WTC11 (cell line): Measurements from ENCODE around the gene ZBED5. TPM values are rescaled to one million over a fixed set of nuclear protein-coding genes. Genes with fewer than 3 reads are reported as not detected.

Experiments used
- ATAC-seq: fragments of 200-7000 bp; cut with Tn5 transposase; 2 replicates; pipeline ENCODE4 v1.10.0; 2021; ENCODE audit warnings: mild to moderate bottlenecking, moderate library complexity
- CTCF ChIA-PET: fragments of 300-600 bp; sonication (Branson Sonifier 250); formaldehyde crosslinking; loops from one replicate; lab custom pipeline; 2021; ENCODE audit warnings: antibody characterized with exemption; lab: Charles Lee
- POLR2A ChIA-PET: fragments of 350-600 bp; sonication (Branson Sonifier 250); formaldehyde crosslinking; loops from one replicate; lab custom pipeline; 2021; ENCODE audit warnings: antibody characterized with exemption; lab: Charles Lee
- DNase-seq: peaks from one replicate; pipeline ENCODE4 v3.0.0; 2021; ENCODE audit warnings: low spot score
- H3K27ac Mint-ChIP-seq: 2 replicates; pipeline ENCODE4 v1.8.0; 2021; ENCODE audit warnings: mixed read lengths
- H3K27me3 Mint-ChIP-seq: 2 replicates; pipeline ENCODE4 v1.8.0; 2021; ENCODE audit warnings: low read depth, mild to moderate bottlenecking, moderate library complexity, mixed read lengths
- H3K36me3 Mint-ChIP-seq: 2 replicates; pipeline ENCODE4 v1.8.0; 2021; ENCODE audit warnings: mixed read lengths
- H3K4me1 Mint-ChIP-seq: 2 replicates; pipeline ENCODE4 v1.8.0; 2022; ENCODE audit warnings: mixed read lengths
- H3K4me3 Mint-ChIP-seq: 2 replicates; pipeline ENCODE4 v1.8.0; 2021; ENCODE audit warnings: mild to moderate bottlenecking, moderate library complexity, mixed read lengths
- H3K9me3 Mint-ChIP-seq: 2 replicates; pipeline ENCODE4 v1.8.0; 2021; ENCODE audit warnings: mixed read lengths
- ARID4B ChIP-seq: sonication (generic); formaldehyde crosslinking; IDR thresholded peaks from 2 replicates; pipeline ENCODE4 v1.8.0; 2023; ENCODE audit warnings: missing genetic modification reagents, mild to moderate bottlenecking, borderline replicate concordance
- ATF3 ChIP-seq: sonication (generic); formaldehyde crosslinking; conservative IDR thresholded peaks from 2 replicates; pipeline ENCODE4 v1.8.1; 2022; ENCODE audit warnings: mild to moderate bottlenecking, missing genetic modification reagents
- CDX4 ChIP-seq: fragments of 250-450 bp; sonication (Bioruptor Pico); IDR thresholded peaks from 2 replicates; pipeline ENCODE4 v1.9.0; 2021; ENCODE audit warnings: moderate library complexity, mild to moderate bottlenecking, inconsistent platforms, borderline replicate concordance
- E2F5 ChIP-seq: sonication (generic); formaldehyde crosslinking; IDR thresholded peaks from 2 replicates; pipeline ENCODE4 v1.8.1; 2022; ENCODE audit warnings: mild to moderate bottlenecking, moderate library complexity, missing genetic modification reagents
- KAT7 ChIP-seq: sonication (generic); formaldehyde crosslinking; IDR thresholded peaks from 2 replicates; pipeline ENCODE4 v1.8.1; 2023; ENCODE audit warnings: missing genetic modification reagents, mild to moderate bottlenecking, borderline replicate concordance
- MXD4 ChIP-seq: fragments of 250-450 bp; sonication (Bioruptor Pico); IDR thresholded peaks from 2 replicates; pipeline ENCODE4 v1.8.0; 2021; ENCODE audit warnings: mild to moderate bottlenecking, moderate library complexity, borderline replicate concordance
- MYBL2 ChIP-seq: sonication (generic); formaldehyde crosslinking; IDR thresholded peaks from 2 replicates; pipeline ENCODE4 v1.8.1; 2023; ENCODE audit warnings: mild to moderate bottlenecking, moderate library complexity, missing genetic modification reagents
- NFATC4 ChIP-seq: fragments of 250-450 bp; sonication (Bioruptor Pico); IDR thresholded peaks from 2 replicates; pipeline ENCODE4 v1.9.0; 2021; ENCODE audit warnings: mild to moderate bottlenecking
- NR1H2 ChIP-seq: sonication (generic); formaldehyde crosslinking; IDR thresholded peaks from 2 replicates; pipeline ENCODE4 v1.9.0; 2021; ENCODE audit warnings: mild to moderate bottlenecking, moderate library complexity, missing genetic modification reagents
- PREB ChIP-seq: sonication (generic); formaldehyde crosslinking; IDR thresholded peaks from 2 replicates; pipeline ENCODE4 v1.8.1; 2022; ENCODE audit warnings: mild to moderate bottlenecking, missing genetic modification reagents, moderate library complexity, borderline replicate concordance
- PRRX2 ChIP-seq: fragments of 250-450 bp; sonication (Bioruptor Pico); IDR thresholded peaks from 2 replicates; pipeline ENCODE4 v1.8.0; 2021; ENCODE audit warnings: mild to moderate bottlenecking
- RELA ChIP-seq: sonication (generic); formaldehyde crosslinking; IDR thresholded peaks from 2 replicates; pipeline ENCODE4 v1.8.1; 2022; ENCODE audit warnings: missing genetic modification reagents, mild to moderate bottlenecking, borderline replicate concordance
- RORB ChIP-seq: fragments of 250-450 bp; sonication (Bioruptor Pico); IDR thresholded peaks from 2 replicates; pipeline ENCODE4 v1.9.0; 2021; ENCODE audit warnings: mild to moderate bottlenecking
- SMAD4 ChIP-seq: sonication (generic); formaldehyde crosslinking; IDR thresholded peaks from 2 replicates; pipeline ENCODE4 v1.8.0; 2022; ENCODE audit warnings: mild to moderate bottlenecking, missing genetic modification reagents
- STAT6 ChIP-seq: sonication (generic); formaldehyde crosslinking; conservative IDR thresholded peaks from 2 replicates; pipeline ENCODE4 v1.8.1; 2023; ENCODE audit warnings: mild to moderate bottlenecking, low read depth, missing genetic modification reagents, moderate library complexity
- TCF7 ChIP-seq: sonication (generic); formaldehyde crosslinking; IDR thresholded peaks from 2 replicates; pipeline ENCODE4 v1.8.0; 2022; ENCODE audit warnings: mild to moderate bottlenecking, low read depth, missing genetic modification reagents, moderate library complexity
- TEAD4 ChIP-seq: sonication (generic); formaldehyde crosslinking; IDR thresholded peaks from 2 replicates; pipeline ENCODE4 v1.8.0; 2022; ENCODE audit warnings: mild to moderate bottlenecking, missing genetic modification reagents
- USF1 ChIP-seq: sonication (generic); formaldehyde crosslinking; IDR thresholded peaks from 2 replicates; pipeline ENCODE4 v1.8.0; 2022; ENCODE audit warnings: mild to moderate bottlenecking, missing genetic modification reagents
- USF2 ChIP-seq: sonication (generic); formaldehyde crosslinking; IDR thresholded peaks from 2 replicates; pipeline ENCODE4 v1.8.1; 2023; ENCODE audit warnings: mild to moderate bottlenecking, missing genetic modification reagents, moderate library complexity
- total RNA-seq: library from RNA; stranded (reverse); gene quantifications from 3 replicates; pipeline ENCODE4 v1.2.3, GENCODE V29; 2021

Gene ZBED5
- total RNA-seq, 1 experiment from 2014 or later, result 48.7 TPM

- ChIA-PET POLR2A (no interaction called here), CTCF (interaction anchor here (2.3 kb wide), 1 partner anchor 13 kb away, joined by 16 read pairs; no protein-coding TSS in a partner anchor)
- no peak for DNase-seq
- Mint-ChIP-seq H3K36me3 (no peaks in the 10 kb centered on the region; the same call in 1 of the 2 replicates), H3K4me1 (no peaks in the 10 kb centered on the region), H3K9me3 (peaks cover 21% of the 10 kb centered on the region), H3K27me3 (no peaks in the 10 kb centered on the region), H3K4me3 (no peak overlapping the region), H3K27ac (no peak overlapping the region)
- TF ChIP-seq USF1 (CRISPR knock-in tag) (no peak), NR1H2 (CRISPR knock-in tag) (no peak), RELA (no peak), MXD4 (CRISPR knock-in tag) (no peak), PRRX2 (CRISPR knock-in tag) (no peak), ARID4B (CRISPR knock-in tag) (no peak), SMAD4 (no peak), USF2 (CRISPR knock-in tag) (no peak), MYBL2 (no peak), PREB (CRISPR knock-in tag) (no peak), NFATC4 (CRISPR knock-in tag) (no peak), KAT7 (no peak), TCF7 (CRISPR knock-in tag) (no peak), ATF3 (CRISPR knock-in tag) (no peak), E2F5 (CRISPR knock-in tag) (no peak), RORB (no peak), TEAD4 (CRISPR knock-in tag) (no peak), STAT6 (CRISPR knock-in tag) (no peak), CDX4 (no peak)
- no peak for ATAC-seq
Observed at GRCh38 chr11:10892250-10892649, 34.4 kb upstream of the ZBED5 start.
